Osteoblast (primary cell): Measurements from ENCODE around the gene TEX14. TPM values are rescaled to one million over a fixed set of nuclear protein-coding genes. Genes with fewer than 3 reads are reported as not detected.

Experiments
- DNase-seq: peaks from one replicate; pipeline ENCODE4 v3.0.0; 2011; ENCODE audit warnings: low spot score, mixed read lengths; ENCODE audit not compliant: insufficient read length; ENCODE audit errors: missing footprints
- H2AFZ ChIP-seq: 2 replicates; pipeline ENCODE4 v1.6.0; 2011; ENCODE audit warnings: mild to moderate bottlenecking, low read length
- H3K27ac ChIP-seq: 2 replicates; pipeline ENCODE4 v1.5.1; 2011; ENCODE audit warnings: mild to moderate bottlenecking, low read depth, low read length, moderate library complexity
- H3K27me3 ChIP-seq: 2 replicates; pipeline ENCODE4 v1.6.0; 2012; ENCODE audit warnings: mild to moderate bottlenecking, control low read depth, inconsistent platforms, low read length, moderate library complexity; ENCODE audit not compliant: insufficient read depth
- H3K36me3 ChIP-seq: 2 replicates; pipeline ENCODE4 v1.5.1; 2011; ENCODE audit warnings: mild to moderate bottlenecking, low read length, control low read depth, moderate library complexity; ENCODE audit not compliant: insufficient read depth
- H3K4me1 ChIP-seq: 2 replicates; pipeline ENCODE4 v1.5.1; 2011; ENCODE audit warnings: mild to moderate bottlenecking, low read length, control low read depth, moderate library complexity; ENCODE audit not compliant: insufficient read depth
- H3K4me2 ChIP-seq: 2 replicates; pipeline ENCODE4 v1.6.0; 2011; ENCODE audit warnings: mild to moderate bottlenecking, low read length; ENCODE audit not compliant: insufficient read depth
- H3K4me3 ChIP-seq: fragments of 200-600 bp; sonication (generic); 3 replicates; pipeline ENCODE4 v1.5.1; 2012; ENCODE audit warnings: mild to moderate bottlenecking, low read length, inconsistent platforms; ENCODE audit not compliant: insufficient read depth
- H3K79me2 ChIP-seq: 2 replicates; pipeline ENCODE4 v1.6.0; 2012; ENCODE audit warnings: mild to moderate bottlenecking, low read length, control low read depth, inconsistent platforms; ENCODE audit not compliant: insufficient read depth
- H3K9me3 ChIP-seq: 2 replicates; pipeline ENCODE4 v1.5.1; 2011; ENCODE audit warnings: low read depth, low read length, control low read depth
- H4K20me1 ChIP-seq: 2 replicates; pipeline ENCODE4 v1.6.0; 2012; ENCODE audit warnings: mild to moderate bottlenecking, low read length, control low read depth; ENCODE audit not compliant: insufficient read depth
- CTCF ChIP-seq: IDR thresholded peaks from 2 replicates; pipeline ENCODE4 v1.5.1; 2011; ENCODE audit warnings: mild to moderate bottlenecking, low read depth, low read length, moderate library complexity; ENCODE audit errors: extremely low read depth
- total RNA-seq: library from RNA; depleted of rRNA; stranded (reverse); fragments of >200 nt; gene quantifications from 2 replicates; pipeline ENCODE4 v1.2.3, GENCODE V29; 2012

TEX14 gene
- total RNA-seq, 1 donor = under 0.01 TPM

GRCh38 chr17:58734040-58734439 lies 42.2 kb upstream of the TEX14 start:
- Histone ChIP-seq H3K27me3 (no peaks in the 10 kb centered on the region), H3K4me2 (no peak overlapping the region), H3K27ac (no peak overlapping the region), H3K4me1 (no peaks in the 10 kb centered on the region), H2AFZ (no peak overlapping the region), H3K4me3 (no peak overlapping the region), H3K36me3 (peaks cover 3% of the 10 kb centered on the region), H4K20me1 (no peaks in the 10 kb centered on the region), H3K79me2 (no peaks in the 10 kb centered on the region), H3K9me3 (no peaks in the 10 kb centered on the region)
- no peak for DNase-seq
- no peak for TF ChIP-seq CTCF

- no peak for TF ChIP-seq CTCF
- no peak overlapping the region for H2AFZ ChIP-seq
- no peaks in the 10 kb centered on the region for H3K79me2 ChIP-seq
- no peaks in the 10 kb centered on the region for H4K20me1 ChIP-seq
- no peaks in the 10 kb centered on the region for H3K9me3 ChIP-seq
- no peaks in the 10 kb centered on the region for H3K27me3 ChIP-seq
- peaks cover 3% of the 10 kb centered on the region for H3K36me3 ChIP-seq
- no peak for DNase-seq
- H3K27ac ChIP-seq = no peak overlapping the region
- no peak overlapping the region for H3K4me2 ChIP-seq
- H3K4me3 ChIP-seq = no peak overlapping the region
- no peaks in the 10 kb centered on the region for H3K4me1 ChIP-seq
These were observed 39.1 kb upstream of the TEX14 start for GRCh38 chr17:58730937-58731336.

GRCh38 chr17:58728798-58729197 lies 37.0 kb upstream of the TEX14 start:
- no peak for DNase-seq
- no peak overlapping the region for H3K27ac ChIP-seq

GRCh38 chr17:58722696-58723095 lies 30.9 kb upstream of the TEX14 start:
- Histone ChIP-seq H3K4me1 (no peaks in the 10 kb centered on the region), H2AFZ (no peak overlapping the region), H3K79me2 (no peaks in the 10 kb centered on the region), H3K36me3 (peaks cover 9% of the 10 kb centered on the region), H3K9me3 (no peaks in the 10 kb centered on the region), H3K4me2 (no peak overlapping the region), H3K4me3 (no peak overlapping the region), H4K20me1 (no peaks in the 10 kb centered on the region), H3K27me3 (no peaks in the 10 kb centered on the region), H3K27ac (no peak overlapping the region)
- DNase-seq = no peak
- no peak for TF ChIP-seq CTCF

More at GRCh38 chr17:58728798-58729197, 37.0 kb upstream of the TEX14 start:
- Histone ChIP-seq H3K4me3 (no peak overlapping the region), H3K4me1 (no peaks in the 10 kb centered on the region), H3K27me3 (no peaks in the 10 kb centered on the region), H3K36me3 (peaks cover 3% of the 10 kb centered on the region), H3K9me3 (no peaks in the 10 kb centered on the region), H3K4me2 (no peak overlapping the region), H4K20me1 (no peaks in the 10 kb centered on the region), H3K79me2 (no peaks in the 10 kb centered on the region), H2AFZ (no peak overlapping the region)
- no peak for TF ChIP-seq CTCF
